Endothelial cell of umbilical vein (primary cell): ENCODE data around the gene PARD6G. TPM values are rescaled to one million over a fixed set of nuclear protein-coding genes. Genes with fewer than 3 reads are reported as not detected.
A peak's percentile ranks its signal among the peaks of the same experiment; 100 is the strongest.

Experiments
- BruUV-seq: library from RNA; stranded (reverse); fragments of 400-500 nt; replicated peaks from 2 replicates; lab custom pipeline; 2021; lab: Mats Ljungman, UMichigan
- CTCF ChIA-PET: fragments of 300-600, 350-600 bp; sonication (Branson Sonifier 250); formaldehyde crosslinking; loops from one replicate; lab custom pipeline; 2021; ENCODE audit warnings: antibody characterized with exemption, inconsistent platforms; lab: Charles Lee
- POLR2A ChIA-PET: fragments of 300-600, 350-600 bp; sonication (Branson Sonifier 250); formaldehyde crosslinking; loops from one replicate; lab custom pipeline; 2021; ENCODE audit warnings: antibody characterized with exemption, inconsistent platforms; lab: Charles Lee
- DNase-seq: peaks from one replicate; pipeline ENCODE4 v3.0.0-alpha.2; 2011; ENCODE audit warnings: low read depth, low spot score
- FAIRE-seq: peaks from 2 replicates; lab custom pipeline; 2011; peaks lifted over from hg19 to GRCh38; lab: Jason Lieb, UNC
- H2AFZ ChIP-seq: 2 replicates; pipeline ENCODE4 v1.6.0; 2012; ENCODE audit warnings: low read depth, low read length, control low read depth, inconsistent platforms
- H3K27ac ChIP-seq: 2 replicates; pipeline ENCODE4 v1.5.1; 2011; ENCODE audit warnings: low read depth, mild to moderate bottlenecking, control low read depth, low read length, moderate library complexity; ENCODE audit not compliant: insufficient read depth
- H3K27me3 ChIP-seq, 2 experiments: 2 replicates each; pipeline versions ENCODE4 v1.6.0 to v1.6.1; 2011; ENCODE audit warnings: low read length in 2 of 2, mixed read lengths in 1 of 2; ENCODE audit not compliant: control insufficient read depth in 2 of 2, insufficient read depth in 2 of 2
- H3K36me3 ChIP-seq, 2 experiments: 2 replicates in 1 of 2; 3 replicates in 1 of 2; pipeline ENCODE4 v1.5.1; 2011; ENCODE audit warnings: low read length in 2 of 2, mild to moderate bottlenecking in 1 of 2, moderate library complexity in 1 of 2; ENCODE audit not compliant: control insufficient read depth in 2 of 2, insufficient read depth in 2 of 2; ENCODE audit errors: extremely low read depth in 1 of 2
- H3K4me1 ChIP-seq: 3 replicates; pipeline ENCODE4 v1.5.1; 2011; ENCODE audit warnings: mild to moderate bottlenecking, low read length; ENCODE audit not compliant: control insufficient read depth, insufficient read depth; ENCODE audit errors: extremely low read depth
- H3K4me2 ChIP-seq: 2 replicates; pipeline ENCODE4 v1.6.1; 2011; ENCODE audit warnings: low read length, control low read depth, mixed read lengths; ENCODE audit not compliant: insufficient read depth
- H3K4me3 ChIP-seq, 3 experiments: fragments of 200-600 bp in 1 of 3; sonication (generic), shearing (Covaris generic) in 1 of 3; replicated peaks in 1 of 3; 2 replicates each; pipeline ENCODE4 v1.5.1; 2011 to 2016; ENCODE audit warnings: control low read depth in 3 of 3, low read length in 3 of 3, mild to moderate bottlenecking in 2 of 3, inconsistent platforms in 1 of 3, low read depth in 1 of 3, moderate library complexity in 1 of 3; ENCODE audit not compliant: insufficient read depth in 1 of 3
- H3K79me2 ChIP-seq: 2 replicates; pipeline ENCODE4 v1.6.0; 2012; ENCODE audit warnings: low read length, inconsistent platforms; ENCODE audit not compliant: control insufficient read depth, insufficient read depth
- H3K9ac ChIP-seq: replicated peaks from 2 replicates; pipeline ENCODE3; 2011; ENCODE audit warnings: low read length, control low read depth; ENCODE audit not compliant: insufficient read depth; ENCODE audit errors: extremely low read depth
- H3K9me1 ChIP-seq: replicated peaks from 3 replicates; pipeline ENCODE4 v1.6.0; 2011; ENCODE audit warnings: mild to moderate bottlenecking, low read length; ENCODE audit not compliant: control insufficient read depth, insufficient read depth; ENCODE audit errors: extremely low read depth
- H3K9me3 ChIP-seq: replicated peaks from 2 replicates; pipeline ENCODE4 v1.5.1; 2012; ENCODE audit warnings: low read length, inconsistent platforms; ENCODE audit not compliant: control insufficient read depth, insufficient read depth
- H4K20me1 ChIP-seq: replicated peaks from 2 replicates; pipeline ENCODE3; 2011; ENCODE audit warnings: mild to moderate bottlenecking, low read length; ENCODE audit not compliant: control insufficient read depth, insufficient read depth; ENCODE audit errors: extremely low read depth
- CTCF ChIP-seq, 2 donors: IDR thresholded peaks; 1 replicate in 1 of 2; 2 replicates in 1 of 2; pipeline ENCODE4 v1.5.1; 2011; ENCODE audit warnings: low read length in 2 of 2, mild to moderate bottlenecking in 2 of 2, moderate library complexity in 2 of 2, control low read depth in 1 of 2, inconsistent platforms in 1 of 2, low read depth in 1 of 2; ENCODE audit not compliant: insufficient read depth in 1 of 2; ENCODE audit errors: extremely low read depth in 1 of 2
- EZH2 ChIP-seq: IDR thresholded peaks from 2 replicates; pipeline ENCODE4 v1.6.1; 2012; ENCODE audit warnings: borderline replicate concordance, low read depth, mild to moderate bottlenecking, moderate library complexity, low read length, inconsistent platforms; ENCODE audit not compliant: severe bottlenecking
- FOS ChIP-seq: IDR thresholded peaks from 2 replicates; pipeline ENCODE4 v1.6.1; 2011; ENCODE audit warnings: mild to moderate bottlenecking, low read length, moderate library complexity, borderline replicate concordance; ENCODE audit not compliant: insufficient read depth
- GATA2 ChIP-seq: IDR thresholded peaks from 2 replicates; pipeline ENCODE4 v1.7.0; 2011; ENCODE audit warnings: low read depth, mild to moderate bottlenecking, moderate library complexity, mixed read lengths, low read length; ENCODE audit not compliant: insufficient read length, insufficient read depth
- JUN ChIP-seq: IDR thresholded peaks from 2 replicates; pipeline ENCODE4 v1.6.1; 2011; ENCODE audit warnings: borderline replicate concordance, low read depth; ENCODE audit not compliant: insufficient read length, insufficient read depth
- MAX ChIP-seq: IDR thresholded peaks from 2 replicates; pipeline ENCODE4 v1.6.1; 2011; ENCODE audit not compliant: insufficient read depth, insufficient read length
- MYC ChIP-seq: IDR thresholded peaks from one replicate; pipeline ENCODE4 v1.6.1; 2011; ENCODE audit warnings: mild to moderate bottlenecking, low read depth, low read length
- POLR2A ChIP-seq: IDR thresholded peaks from 2 replicates; pipeline ENCODE4 v1.6.1; 2012; ENCODE audit warnings: low read depth, mild to moderate bottlenecking, control low read depth, low read length
- POLR2AphosphoS5 ChIP-seq: IDR thresholded peaks from 2 replicates; pipeline ENCODE4 v1.6.1; 2012; ENCODE audit warnings: low read depth, mild to moderate bottlenecking, control low read depth, low read length, moderate library complexity; ENCODE audit not compliant: insufficient read depth
- dilution Hi-C: fragments of 300-500 bp; cut with MboI; formaldehyde crosslinking; loops from one replicate; pipeline ENCODE4 v1.15.0; 2019; ENCODE audit warnings: low sequenced_read_pairs; ENCODE audit not compliant: extremely low pct_ligation_motif_present
- intact Hi-C: fragments of 100-400 bp; cut with micrococcal nuclease; formaldehyde crosslinking; loops from one replicate; pipeline ENCODE4 v1.10.0; 2022
- polyA plus RNA-seq, 4 experiments: library from polyadenylated mRNA; depleted of rRNA in 3 of 4; stranded (reverse) in 3 of 4; unstranded in 1 of 4; fragments of >200 nt; gene quantifications; 2 replicates each; pipeline versions ENCODE4 v1.2.1 to v1.2.3, GENCODE V29; 2011 to 2012; ENCODE audit warnings: missing spikeins in 1 of 4
- total RNA-seq: library from RNA; stranded (reverse); gene quantifications from 2 replicates; pipeline ENCODE4 v1.2.3, GENCODE V29; 2021

The PARD6G gene
- total and polyA plus RNA-seq, 2 donors (not counting 3 experiments of a cell fraction or from before 2014, with no cell fraction given) = 1.2 to 1.8 TPM

GRCh38 chr18:80143881-80144280, 103.4 kb downstream of the PARD6G start:
- peak; percentile 27 for TF ChIP-seq FOS
- no peak for TF ChIP-seq EZH2
- no peak for TF ChIP-seq POLR2AphosphoS5
- TF ChIP-seq GATA2 = no peak
- TF ChIP-seq MAX = no peak
- ChIA-PET POLR2A (no interaction called here), CTCF (interaction anchor here (1.1 to 5.5 kb wide), 2 partner anchors 14 to 15 kb away, joined by 3 to 53 read pairs; no protein-coding TSS in a partner anchor)
- peaks cover 8% of the 10 kb centered on the region for H3K4me1 ChIP-seq
- DNase-seq = peak; percentile 75
- intact Hi-C loops (no loop called here), dilution Hi-C loops (no loop called here)
- no peak overlapping the region for H2AFZ ChIP-seq
- no peaks in the 10 kb centered on the region for H3K9me1 ChIP-seq
- no peak overlapping the region for H3K27ac ChIP-seq
- H3K4me3 ChIP-seq = no peak overlapping the region
- H3K27me3 ChIP-seq = no peaks in the 10 kb centered on the region
- H3K9me3 ChIP-seq = no peaks in the 10 kb centered on the region
- no peak overlapping the region for H3K9ac ChIP-seq
- peaks cover 2% of the 10 kb centered on the region in 2 experiments for H3K36me3 ChIP-seq
- peak; percentile 76 for FAIRE-seq
- no TSS peak for BruUV-seq
- H3K79me2 ChIP-seq = no peaks in the 10 kb centered on the region
- no peak overlapping the region for H3K4me2 ChIP-seq
- H4K20me1 ChIP-seq = no peaks in the 10 kb centered on the region

- CTCF ChIA-PET = interaction anchor here (1.0 to 1.2 kb wide), 2 partner anchors 15 to 19 kb away, joined by 3 to 5 read pairs; no protein-coding TSS in a partner anchor
These were observed 106.8 kb downstream of the PARD6G start for GRCh38 chr18:80140455-80140985.

More at GRCh38 chr18:80140455-80140985, 106.8 kb downstream of the PARD6G start:
- Histone ChIP-seq H3K9me1 (no peaks in the 10 kb centered on the region), H3K4me1 (peaks cover 6% of the 10 kb centered on the region), H3K4me2 (no peak overlapping the region), H3K27ac (no peak overlapping the region), H3K36me3 (peaks cover 5 to 28% of the 10 kb centered on the region in 2 experiments), H3K9ac (no peak overlapping the region), H3K27me3 (no peaks in the 10 kb centered on the region), H3K9me3 (no peaks in the 10 kb centered on the region), H4K20me1 (no peaks in the 10 kb centered on the region), H3K79me2 (peaks cover 2% of the 10 kb centered on the region), H2AFZ (no peak overlapping the region), H3K4me3 (no peak overlapping the region)
- BruUV-seq = no TSS peak
- TF ChIP-seq EZH2 (no peak), GATA2 (no peak), MAX (no peak), POLR2AphosphoS5 (no peak), MYC (no peak), FOS (no peak), JUN (no peak), POLR2A (no peak), CTCF (IDR thresholded peaks at IDR 0.05; ENCODE audit: extremely low read depth in 1 of 2, insufficient read depth in 1 of 2, low read depth in 1 of 2, low read length in 2 of 2) (no peak)
- POLR2A ChIA-PET = no interaction called here
- dilution Hi-C loops = no loop called here
- DNase-seq (no peak), FAIRE-seq (no peak)
- intact Hi-C loops = no loop called here
